VCaP (cell line): Measurements from ENCODE around the gene RBM20.
"Not testable (repeated sequence)": the region's sequence is repeated elsewhere in the genome, so short reads cannot be mapped to it uniquely, and the experiment has no call there.

Source experiments
- H3K27ac ChIP-seq: fragments of 450-650 bp; 2 replicates; pipeline ENCODE4 v1.5.1; 2017
- CTCF ChIP-seq: fragments of 450-650 bp; conservative IDR thresholded peaks from 2 replicates; pipeline ENCODE4 v1.5.1; 2017; ENCODE audit warnings: mild to moderate bottlenecking, moderate library complexity

The RBM20 gene

GRCh38 chr10:110721406-110722038 is 77.4 kb downstream of the RBM20 start:
- TF ChIP-seq CTCF, result no peak
- H3K27ac ChIP-seq, result no peak overlapping the region

DNA sequence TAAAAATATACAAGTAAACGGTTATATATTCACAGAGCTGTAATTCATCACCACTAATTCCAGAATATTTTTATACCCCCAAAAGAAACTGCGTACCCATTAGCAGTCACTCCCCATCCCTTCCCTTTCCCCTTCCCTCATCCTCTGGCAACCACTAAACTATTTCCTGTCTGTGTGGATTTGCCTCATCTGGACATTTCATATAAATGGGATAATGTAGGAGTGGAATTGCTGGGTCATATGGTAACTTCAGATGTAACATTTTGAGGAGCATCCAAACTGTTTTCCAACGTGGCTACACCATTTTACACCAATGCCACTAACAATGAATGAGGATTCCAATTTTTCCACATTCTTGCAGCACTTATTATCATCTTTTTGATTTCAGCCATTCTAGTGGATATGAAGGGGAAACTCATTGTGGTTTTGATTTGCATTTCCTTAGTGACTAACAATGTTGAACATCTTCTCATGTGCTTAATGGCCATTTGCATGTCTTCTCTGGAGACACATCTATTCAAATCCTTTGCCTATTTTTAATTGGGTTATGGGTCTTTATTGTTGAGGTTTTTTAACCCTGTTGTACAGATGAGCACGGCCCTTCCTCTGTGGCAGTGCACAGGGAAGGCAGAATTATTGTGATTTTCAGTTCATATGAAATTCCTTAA is 79.2 kb downstream of the RBM20 start:
- no peak for TF ChIP-seq CTCF

DNA sequence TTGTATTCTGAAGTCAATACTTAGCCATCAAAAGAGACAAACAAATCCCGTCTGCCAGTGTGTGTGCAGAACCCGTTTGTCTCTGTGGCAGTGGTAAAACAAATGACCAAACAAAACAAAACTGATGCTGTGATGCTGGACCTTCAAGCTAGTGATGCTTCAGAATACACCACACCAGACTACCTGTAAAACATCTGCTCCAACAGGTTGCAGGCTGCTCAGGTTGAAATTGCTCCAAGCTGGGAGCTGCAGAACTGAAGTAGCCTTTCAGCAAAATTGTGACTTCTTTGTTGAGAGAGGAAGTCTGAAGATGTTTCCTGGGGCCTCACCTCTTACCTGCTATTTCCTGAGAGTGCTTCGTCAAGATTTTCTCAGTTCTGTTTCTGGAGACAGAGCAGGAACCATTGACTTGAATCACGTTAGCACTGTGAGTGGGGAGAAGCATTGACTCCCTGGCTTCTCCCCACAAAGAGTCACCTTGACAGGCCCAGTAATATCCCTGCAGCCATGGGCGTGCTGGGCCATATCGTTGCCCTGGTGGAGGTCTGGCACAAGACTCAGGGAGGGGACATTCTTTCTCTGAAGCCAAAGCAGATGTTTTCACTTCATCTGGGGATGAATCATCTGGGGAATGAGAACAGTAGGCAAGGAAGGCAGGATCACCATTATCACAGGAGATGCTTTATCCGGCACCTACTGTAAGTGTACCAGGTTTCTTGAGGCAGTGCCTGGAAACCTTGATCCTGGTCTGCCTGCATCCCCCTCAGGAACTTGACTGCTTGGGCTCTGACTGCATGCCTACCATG is 80.2 kb downstream of the RBM20 start:
- H3K27ac ChIP-seq, result no peak overlapping the region
- no peak for TF ChIP-seq CTCF

More for the DNA sequence above, 79.2 kb downstream of the RBM20 start:
- no peak overlapping the region for H3K27ac ChIP-seq

DNA sequence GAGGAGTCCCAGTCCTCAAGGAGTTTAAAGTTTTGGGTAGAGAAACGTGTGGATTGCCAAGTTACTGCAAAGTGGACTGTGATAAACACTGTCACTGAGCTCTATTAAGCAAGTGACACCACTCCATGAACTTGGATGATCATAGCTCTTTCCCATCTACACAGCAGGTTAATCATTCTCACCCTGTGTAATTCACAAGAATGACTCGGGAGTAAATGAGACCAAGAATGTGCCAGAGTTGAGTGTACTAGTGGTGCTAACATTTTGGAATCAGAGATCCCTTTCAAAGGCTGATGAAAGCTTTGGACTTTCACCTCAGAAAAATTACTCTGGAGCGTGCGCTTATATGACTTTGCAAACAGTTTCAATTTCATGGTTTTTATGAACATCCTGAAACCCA is 80.8 kb downstream of the RBM20 start:
- H3K27ac ChIP-seq, result no peak overlapping the region
- no peak for TF ChIP-seq CTCF

DNA sequence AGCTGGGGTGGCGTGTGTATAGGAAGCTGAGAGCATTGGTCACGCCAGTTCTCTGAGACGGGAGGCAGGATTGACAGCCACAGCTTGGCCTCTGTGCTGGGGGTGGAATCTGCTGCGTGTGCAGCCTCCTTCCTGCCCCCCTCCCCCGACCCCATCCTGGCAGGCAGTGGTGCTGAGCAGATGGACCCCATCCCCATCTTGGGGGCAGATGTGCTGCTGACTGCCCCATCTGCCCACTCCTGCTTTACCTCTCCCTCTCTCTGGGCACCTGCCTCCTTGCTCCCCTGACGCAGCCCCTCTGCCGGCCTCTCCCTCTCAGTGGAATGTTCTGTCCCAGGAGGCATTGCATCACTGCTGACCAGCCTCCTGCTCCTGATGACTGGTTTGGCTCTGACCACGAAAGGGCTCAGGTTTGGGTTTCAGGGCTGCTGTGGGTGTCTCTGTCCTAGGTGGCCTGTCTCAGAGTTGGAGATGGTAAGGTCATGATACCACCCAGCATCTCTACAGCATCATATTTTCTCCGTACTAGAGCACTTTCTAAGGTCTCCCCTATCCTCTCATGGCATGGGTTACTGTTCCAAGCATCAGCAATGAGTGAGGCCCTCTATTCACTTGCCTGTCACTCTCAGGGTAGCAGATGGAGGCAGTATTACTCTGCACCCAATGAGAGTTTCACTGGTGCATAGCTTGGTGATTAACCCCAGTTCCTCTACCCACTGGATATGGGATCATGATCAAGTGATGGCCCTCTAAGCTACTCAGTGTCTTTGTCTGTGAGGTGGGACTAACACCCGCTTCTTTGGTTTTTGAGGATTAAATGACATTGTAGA is 81.9 kb downstream of the RBM20 start:
- TF ChIP-seq CTCF, result no peak
- no peak overlapping the region for H3K27ac ChIP-seq

- not testable (repeated sequence) for H3K27ac ChIP-seq
These were observed 83.6 kb downstream of the RBM20 start for GRCh38 chr10:110727785-110728184.

DNA sequence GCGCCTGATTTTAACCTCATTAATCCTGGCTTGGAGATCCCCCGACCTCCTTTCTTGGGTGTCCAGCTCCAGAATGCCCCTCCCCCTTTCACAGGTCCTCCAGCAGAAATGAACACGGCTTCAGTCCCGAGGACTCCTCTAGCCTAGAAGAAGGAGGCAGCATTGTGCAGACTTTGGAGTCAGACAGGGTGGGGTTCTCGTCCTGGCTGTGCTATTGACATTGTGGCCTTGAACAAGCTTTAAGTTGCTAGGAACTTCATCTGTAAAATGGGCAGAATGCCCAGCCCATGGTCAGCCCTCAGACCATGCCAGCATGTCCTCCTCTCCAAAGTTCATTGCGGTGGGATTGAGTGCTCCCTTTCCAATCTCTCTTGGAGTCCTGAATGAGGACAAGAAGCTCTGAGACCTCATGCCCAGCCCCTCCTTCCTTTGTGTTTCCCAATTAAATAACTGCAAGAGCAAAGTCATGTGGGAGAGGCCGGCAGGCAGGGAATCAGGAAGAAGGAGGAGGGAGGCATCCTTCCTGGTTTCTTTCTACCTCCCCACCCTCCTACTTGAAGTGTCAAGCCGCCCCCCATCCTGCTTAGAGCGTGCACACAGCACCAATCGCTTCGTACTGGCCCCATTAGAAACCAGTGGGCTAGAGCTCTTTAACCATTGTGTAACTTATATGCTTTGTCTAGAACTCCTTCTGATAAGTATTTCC is 86.4 kb downstream of the RBM20 start:
- H3K27ac ChIP-seq, result no peak overlapping the region
- no peak for TF ChIP-seq CTCF
